MV-4-11 (cell line): ENCODE data around the gene HDAC4.

ENCODE experiments used
- DNase-seq: peaks from one replicate; lab custom pipeline; 2025; lab: John Stamatoyannopoulos, UW

Gene HDAC4

GRCh38 chr2:239326831-239327535, 73.8 kb downstream of the HDAC4 start:
- DNase-seq: peak; percentile 91

GRCh38 chr2:239324456-239324855, 76.4 kb downstream of the HDAC4 start:
- no peak for DNase-seq

- no peak for DNase-seq
These were observed 77.4 kb downstream of the HDAC4 start for GRCh38 chr2:239323447-239323846.

GRCh38 chr2:239322416-239323086, 78.3 kb downstream of the HDAC4 start:
- DNase-seq: no peak

DNA sequence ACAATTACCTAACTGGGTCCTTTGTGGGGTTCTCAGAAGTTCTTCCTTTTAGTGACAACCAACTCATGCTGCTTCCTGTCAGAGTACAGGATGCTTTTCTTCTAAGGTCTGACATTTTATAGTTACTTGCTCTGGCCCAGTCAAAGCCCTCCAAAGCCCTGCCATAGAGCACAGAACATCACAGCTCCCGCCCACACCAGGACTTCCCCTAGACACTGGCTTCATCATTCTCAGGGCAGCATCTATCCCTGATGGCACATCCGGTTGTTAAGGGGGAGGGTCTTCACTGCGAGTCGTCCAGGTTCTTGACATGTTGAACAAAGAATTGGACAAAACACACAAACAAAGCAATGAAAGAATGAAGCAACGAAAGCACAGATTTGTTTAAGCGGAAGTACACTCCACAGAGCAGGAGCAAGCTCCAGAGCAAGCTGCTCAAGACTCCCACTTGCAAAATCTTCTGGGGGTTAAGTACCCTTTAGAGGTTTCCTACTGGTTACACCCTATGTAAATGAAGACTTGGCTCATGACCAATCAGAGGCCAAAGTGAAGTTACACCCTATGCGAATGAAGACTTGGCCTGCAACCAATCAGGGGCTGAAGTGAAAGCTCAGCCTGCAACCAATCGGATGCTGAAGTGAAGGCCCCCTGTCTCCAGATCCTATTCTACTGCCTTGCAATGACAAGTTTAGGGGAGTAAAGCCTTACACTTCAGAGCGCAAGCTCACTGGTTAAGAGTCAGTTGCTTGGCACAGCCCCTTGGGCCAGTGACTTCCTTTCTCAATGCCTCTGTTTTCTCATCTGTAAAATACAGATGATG, 79.0 kb downstream of the HDAC4 start:
- peak; percentile 19 for DNase-seq

DNA sequence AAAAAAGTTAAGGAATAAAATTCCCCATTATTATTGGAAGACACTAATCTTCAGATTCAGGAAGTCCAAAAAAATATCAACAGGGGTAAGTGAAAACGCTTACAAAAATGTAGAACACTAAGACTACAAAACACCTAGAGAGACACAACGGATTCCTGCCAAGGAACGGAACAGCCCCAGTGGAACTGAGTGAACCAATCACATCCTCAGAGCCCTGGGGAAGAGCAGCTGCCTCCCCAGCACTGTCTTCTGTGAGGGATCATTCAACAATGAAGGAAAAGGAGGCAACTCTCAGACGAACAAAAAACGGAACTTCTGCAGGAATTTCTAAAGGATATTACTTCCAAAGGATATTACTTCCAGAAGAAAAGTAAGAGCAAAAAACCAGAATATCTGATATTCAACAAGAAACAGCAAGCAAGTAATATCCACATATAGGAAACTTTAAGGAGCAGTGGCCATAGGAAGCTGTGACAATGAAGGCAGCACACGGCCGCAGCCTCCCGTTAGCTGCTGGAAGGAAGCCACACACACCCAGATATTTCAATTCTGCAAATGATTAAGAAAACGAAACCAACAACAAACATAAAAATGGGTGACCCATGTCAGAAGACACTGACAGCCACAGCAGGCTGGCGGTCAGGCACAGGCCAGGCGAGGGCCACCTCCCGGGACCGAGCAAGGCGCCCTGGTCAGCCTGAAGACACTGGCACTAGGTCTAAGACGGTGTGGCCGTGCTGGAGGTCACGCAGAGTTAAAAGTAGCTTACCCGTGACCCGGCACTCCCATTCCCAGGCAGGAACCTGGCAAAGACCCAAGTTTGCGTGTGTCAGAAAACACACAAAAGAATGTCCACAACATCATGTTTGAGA, 81.8 kb downstream of the HDAC4 start:
- DNase-seq: peak; percentile 56

DNA sequence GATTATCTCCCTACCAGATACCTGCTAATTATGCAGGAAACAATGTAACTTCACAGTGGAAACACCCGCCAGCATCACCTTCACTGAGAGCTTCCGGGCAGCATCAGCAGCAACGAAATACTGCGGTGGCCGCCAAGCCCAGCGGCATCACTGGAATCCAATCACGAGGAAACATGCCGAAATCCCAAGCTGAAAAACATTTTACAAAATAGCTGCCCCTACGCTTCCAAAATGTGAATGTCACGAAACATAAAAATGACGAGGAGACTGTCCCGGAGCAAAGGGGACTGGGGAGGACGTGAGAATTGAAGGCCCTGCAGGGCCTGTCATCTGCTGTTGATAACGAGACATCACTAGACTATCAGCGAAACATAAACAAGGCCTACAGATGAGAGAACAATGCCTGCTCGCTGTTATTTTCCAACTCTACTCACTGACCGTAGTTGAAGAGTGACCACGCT, 82.6 kb downstream of the HDAC4 start:
- DNase-seq: no peak

DNA sequence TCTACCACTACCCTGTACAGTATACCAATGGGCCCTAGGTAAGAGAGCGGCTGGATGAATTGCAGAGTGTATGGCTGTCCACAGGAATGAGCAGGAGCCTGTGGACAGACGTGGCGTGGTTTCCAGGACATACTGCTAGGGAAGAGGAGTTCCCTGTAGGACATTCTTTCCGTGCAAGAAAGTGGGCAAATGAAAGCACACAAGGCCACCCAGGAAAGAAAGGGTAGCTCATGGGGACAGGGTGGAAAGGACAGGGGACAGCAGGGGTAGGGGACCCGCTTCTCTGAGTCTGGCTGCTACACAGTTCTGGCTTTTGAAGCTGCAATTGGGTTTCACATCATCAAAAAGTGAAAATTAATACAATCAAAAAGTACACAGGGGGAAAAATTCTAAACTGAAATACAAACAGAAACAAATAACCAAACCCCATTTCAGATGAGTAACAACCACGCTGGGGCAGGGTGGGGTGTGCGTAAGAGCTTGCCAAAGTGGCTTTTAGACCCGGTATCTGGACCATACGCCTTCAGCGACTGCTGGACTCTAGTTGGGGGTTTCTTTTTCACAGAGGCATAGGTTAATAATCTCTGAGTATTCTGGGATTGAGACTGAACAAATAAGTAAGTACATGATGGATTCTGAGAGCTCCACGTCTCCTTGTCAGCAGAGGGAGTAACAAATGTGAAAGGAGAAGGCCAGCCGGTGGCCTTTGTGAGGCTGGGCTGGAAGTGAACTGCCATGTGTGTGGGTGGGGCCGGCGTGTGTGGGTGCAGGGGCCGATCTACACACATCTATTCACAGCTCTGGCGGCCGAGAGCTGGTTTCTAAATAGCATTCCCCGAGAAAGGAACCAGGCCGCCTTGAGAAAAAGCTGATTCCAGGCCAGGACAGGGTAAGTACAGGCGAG, 84.0 kb downstream of the HDAC4 start:
- peak; percentile 50 for DNase-seq

DNA sequence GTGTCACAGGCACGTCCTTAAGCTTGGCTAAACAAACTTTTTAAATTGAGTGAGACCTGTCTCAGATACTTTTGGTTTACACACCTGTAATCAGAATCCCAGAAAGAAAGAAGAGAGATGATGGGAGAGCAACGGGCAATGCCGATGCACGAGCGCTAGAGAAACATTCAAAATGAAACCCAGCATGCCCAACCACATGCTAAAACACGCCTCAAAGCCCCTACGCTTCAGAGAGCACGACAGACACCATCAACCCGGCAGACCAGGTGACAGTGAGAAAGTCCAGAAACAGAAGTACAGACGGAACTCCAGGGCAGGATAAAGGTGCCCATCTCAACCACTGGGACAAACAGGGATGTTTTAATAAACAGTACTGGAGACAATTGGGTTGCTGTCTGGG, 85.5 kb downstream of the HDAC4 start:
- DNase-seq: no peak

- DNase-seq: no peak
These were observed 87.0 kb downstream of the HDAC4 start for GRCh38 chr2:239313776-239314175.

DNA sequence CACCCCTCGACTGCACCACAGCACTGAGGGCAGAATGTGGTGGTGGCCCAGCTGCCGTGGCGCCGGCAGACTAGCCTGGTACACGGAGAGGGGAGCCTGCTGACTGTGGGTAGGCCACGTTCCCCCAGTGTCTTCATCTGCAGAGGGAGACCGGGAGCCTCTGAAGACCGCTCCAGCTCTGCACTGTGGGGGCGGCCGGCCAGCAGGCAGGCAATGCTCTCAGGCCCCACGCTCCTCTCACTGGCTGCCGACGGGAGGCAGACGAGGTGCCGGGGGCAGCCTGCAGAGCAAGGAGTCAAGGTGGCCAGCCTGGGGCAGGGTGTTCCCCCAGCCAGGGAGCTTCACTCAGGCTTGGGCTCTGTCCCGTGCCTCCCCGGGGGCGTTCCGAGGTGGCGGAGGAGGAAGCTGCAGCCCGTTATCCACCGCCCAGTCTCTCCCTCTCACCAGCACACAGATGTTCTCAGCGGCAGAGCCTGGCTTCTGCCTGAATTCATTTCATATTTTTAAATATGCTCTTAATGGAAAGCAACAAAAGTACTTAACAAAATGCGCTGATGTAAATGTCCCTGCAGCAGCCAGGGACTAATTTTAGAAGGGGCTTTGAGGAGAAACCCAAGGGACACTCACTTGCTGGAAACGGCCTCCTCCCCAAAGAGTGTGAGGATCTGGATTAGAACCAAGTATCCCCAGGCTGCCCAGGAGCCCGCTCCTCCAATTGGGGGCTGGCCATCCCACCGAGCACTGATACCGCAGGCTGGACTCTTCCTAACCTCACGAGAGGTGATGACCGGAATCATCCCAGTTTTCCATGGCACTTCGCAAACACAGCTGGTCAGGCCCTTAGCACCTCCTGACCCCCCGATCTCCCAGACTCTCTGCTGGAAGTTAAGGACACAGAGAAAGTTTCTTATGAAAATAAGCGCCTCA, 87.8 kb downstream of the HDAC4 start:
- no peak for DNase-seq

- DNase-seq: no peak
These were observed 88.7 kb downstream of the HDAC4 start for GRCh38 chr2:239312081-239312511.

- DNase-seq: no peak
These were observed 89.4 kb downstream of the HDAC4 start for GRCh38 chr2:239311132-239312040.

- DNase-seq: no peak
These were observed 90.3 kb downstream of the HDAC4 start for GRCh38 chr2:239310401-239311061.

- no peak for DNase-seq
These were observed 91.2 kb downstream of the HDAC4 start for GRCh38 chr2:239309398-239310245.

DNA sequence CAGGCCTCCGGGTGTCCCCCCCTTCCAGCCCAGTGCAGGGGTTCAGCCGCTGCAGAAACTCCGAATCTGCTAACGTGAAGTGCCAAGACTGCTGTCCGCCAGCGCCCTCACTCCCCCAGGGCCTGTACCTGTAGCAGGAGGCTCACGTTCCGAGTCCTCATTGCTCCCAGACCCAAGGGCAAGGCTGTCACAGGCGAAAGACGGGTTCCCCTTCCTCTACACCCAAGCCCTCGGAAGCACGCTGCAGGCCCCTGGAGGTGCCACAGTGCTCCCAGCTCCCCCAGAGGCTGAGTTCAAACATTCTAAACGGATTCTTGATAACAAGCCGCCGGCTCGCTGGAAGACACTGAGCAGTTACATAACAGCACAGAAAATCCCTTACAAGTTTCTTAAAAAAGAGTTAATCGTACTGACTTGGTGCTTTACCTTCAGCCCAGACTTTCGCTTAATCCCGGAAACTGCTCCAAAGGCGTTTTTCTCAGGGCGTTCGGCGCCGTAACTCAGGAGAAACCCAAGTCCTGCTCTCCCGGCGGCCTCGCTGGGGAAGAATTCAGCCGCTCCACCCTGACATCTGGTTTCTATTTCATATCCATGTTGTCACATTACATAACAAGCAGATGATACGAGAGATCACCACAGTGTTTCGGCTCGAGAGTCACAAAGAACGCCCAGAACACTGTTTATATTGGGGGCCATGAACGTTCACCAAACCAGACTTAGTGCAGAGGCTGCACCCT, 92.0 kb downstream of the HDAC4 start:
- no peak for DNase-seq
